Measurements from ENCODE around the gene LRMDA.

Gene LRMDA

DNA sequence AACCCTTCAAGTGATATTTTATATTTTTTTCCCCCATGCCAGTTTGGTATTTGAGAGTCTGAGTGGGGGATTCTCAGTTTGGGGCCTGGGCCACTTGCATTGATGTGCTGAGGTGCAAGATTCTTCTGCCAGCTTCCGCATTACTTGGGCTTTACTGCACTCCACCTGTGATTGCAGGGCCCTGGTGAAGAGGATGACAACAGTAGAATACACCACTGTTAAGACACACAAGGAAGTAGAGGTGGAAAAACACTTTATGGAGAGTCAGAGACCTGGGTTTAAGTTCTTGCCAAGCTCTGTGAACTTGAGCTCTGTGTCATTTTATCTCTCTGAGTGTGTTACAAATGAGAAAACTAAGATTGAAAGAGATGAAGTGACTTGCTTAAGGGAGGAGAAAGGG lies 209.4 kb downstream of the LRMDA start:
- DNase-seq (ENCODE audit: low read depth in 3 of 3): no peak

DNA sequence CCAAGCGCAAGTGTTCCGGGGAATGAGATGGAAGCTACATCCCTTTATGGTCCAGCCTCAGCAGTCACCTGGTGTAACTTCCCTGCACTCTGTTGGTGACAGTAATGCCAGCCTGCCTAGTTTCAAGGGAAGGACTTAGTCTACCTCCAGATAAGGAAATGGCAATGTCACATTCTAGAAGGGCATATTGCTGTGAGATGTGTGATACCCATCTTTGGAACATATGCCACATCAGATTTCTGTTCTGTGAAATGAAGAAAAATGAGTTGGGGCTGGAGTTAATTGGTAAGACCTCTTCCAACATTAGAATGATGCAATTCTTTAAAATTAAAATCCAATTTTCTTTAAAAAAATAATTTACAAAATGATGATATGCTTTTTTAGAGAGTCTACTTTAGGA lies 212.0 kb downstream of the LRMDA start:
- no peak for DNase-seq (ENCODE audit: low read depth in 3 of 3)

DNA sequence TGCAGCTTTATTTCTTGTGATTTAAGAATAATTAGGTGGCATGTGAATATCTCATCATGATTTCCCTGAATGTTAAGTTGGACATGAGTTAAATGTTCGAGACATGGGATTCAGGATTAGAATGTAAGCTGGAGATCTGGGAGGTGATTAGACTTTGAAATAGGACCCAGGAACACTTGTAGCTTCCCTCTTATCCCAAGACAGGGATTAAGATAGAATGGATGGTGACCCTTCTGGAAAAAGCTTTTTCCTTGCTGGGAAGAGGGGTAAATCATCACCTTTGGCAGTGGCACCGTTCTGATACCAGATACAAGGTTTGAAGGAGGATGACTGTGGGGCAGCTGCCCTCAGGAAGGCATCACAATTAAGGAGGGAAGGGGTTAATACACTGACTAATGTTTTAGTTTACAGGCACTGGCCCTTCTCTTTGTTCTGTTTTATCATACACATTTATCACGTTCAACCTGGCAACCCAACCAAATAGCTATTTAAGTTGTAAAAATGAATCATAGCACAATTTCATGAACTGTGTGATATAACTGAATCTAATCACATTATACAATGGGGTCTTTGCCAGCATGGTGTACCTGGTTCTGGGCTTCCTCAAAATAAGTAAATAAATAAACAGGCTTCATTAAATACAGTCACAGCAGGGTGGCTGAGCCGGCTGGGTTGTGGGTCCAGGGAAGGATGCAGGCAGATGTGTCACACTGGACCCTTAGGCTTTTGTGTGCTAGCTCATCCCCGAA lies 212.7 kb downstream of the LRMDA start:
- DNase-seq (ENCODE audit: low read depth in 3 of 3): no peak

DNA sequence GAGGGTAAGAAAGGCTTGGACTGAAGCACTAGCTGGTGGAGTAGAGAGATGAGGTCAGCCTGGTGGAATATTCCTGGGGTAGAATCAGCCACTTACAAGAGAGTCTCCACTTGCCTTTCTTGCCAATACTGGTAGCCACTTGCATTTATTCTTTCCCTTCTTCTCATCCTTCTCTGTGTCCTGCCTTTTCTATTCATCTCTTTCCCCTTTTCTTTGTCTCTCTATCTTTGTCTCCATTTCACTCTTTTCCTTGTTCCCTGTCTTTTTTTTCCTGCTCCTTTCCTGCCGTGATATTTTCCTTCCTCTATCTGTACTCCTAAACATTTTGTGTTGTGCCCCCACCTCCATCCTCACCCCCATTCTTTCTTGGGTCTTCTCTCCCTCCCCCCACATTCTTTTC lies 214.3 kb downstream of the LRMDA start:
- DNase-seq (ENCODE audit: low read depth in 3 of 3): no peak

DNA sequence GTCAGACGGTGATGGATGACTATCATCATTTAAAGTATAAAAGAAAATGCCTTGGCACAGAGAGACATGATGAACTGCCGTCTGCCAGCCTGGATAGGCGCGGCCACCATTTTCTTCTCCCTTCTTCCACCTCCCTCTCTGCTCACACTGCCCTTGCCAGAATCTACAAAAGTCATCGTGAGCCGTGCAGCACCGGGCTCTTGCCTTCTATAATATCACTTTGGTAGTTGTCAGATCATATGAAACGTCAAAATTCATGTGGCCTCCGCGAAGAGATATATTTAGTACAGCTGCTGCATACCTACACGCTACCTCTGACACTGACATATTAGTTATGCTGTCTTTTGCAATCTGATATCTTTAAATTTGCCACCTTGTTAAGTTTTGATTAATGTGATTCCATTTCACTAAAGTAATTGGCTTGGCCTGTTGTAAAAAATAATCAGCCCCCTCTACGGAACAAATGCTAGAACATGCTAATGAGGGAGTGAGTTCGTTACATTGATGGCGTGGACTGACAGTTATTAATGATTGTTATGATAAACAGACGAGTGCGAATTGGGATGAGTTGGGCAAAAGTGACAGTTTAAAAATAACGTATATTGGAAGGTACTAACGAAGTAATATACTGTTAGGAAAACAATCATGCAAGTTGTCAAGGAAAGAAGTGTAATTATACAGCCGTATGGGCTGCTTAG lies 214.9 kb downstream of the LRMDA start:
- no peak for DNase-seq (ENCODE audit: low read depth in 3 of 3)

DNA sequence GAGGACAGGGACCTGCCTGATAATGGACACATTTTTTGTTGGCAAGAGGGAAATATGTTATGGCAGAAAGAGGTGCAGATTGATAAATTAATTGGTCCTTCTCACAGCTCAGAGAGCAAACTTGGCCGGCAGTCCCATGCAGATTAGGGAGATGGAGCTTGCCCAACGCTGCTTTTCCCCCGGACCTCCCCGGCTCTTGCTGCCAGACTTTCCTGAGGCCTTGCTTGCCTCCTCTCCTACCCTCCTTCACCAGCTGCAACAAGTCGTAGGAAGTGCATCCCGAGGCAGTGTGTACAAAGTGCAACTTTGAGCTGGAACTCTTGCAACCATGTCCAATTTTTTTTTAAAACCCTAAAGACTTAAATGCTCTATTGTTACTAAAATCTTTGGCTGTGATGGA lies 215.5 kb downstream of the LRMDA start:
- no peak for DNase-seq (ENCODE audit: low read depth in 3 of 3)

DNA sequence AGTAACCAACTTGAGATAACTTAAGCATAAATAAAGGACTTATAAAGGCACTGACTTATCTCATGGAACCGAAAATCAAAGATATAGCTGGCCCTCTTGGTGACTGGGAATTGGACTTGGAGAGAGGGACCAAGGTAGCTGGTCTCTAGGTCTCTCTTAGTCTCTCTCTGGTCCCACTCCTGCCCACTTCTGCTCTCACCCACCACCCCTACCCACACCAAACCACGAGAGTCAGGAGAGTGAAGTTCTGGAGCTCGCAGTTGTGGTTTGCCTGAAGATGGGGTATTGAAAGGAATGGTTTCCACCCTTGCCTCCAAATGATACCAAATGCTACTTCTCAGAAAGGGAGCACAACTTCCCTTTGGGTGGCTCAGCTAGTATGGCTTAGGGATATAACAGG lies 216.3 kb downstream of the LRMDA start:
- no peak for DNase-seq (ENCODE audit: low read depth in 3 of 3)

DNA sequence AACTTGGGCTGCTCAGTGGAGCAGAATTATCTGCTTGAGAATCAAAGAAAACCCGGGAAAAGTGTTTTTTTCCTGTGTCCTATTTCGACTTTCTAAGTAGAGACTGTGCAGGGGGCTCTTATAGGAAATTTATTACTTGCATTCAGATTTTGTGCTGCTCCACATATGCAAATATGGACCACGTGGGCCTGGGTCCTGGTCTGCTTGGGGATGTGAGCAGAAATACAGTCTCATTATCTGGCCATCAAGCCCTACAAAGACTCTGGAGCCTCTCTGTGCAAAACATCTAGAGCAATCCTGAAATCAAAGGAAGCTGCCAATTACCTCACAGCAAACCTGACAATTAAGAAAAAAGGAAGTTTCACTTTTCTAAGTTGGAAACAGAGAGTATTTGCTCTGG lies 216.9 kb downstream of the LRMDA start:
- no peak for DNase-seq (ENCODE audit: low read depth in 3 of 3)

DNA sequence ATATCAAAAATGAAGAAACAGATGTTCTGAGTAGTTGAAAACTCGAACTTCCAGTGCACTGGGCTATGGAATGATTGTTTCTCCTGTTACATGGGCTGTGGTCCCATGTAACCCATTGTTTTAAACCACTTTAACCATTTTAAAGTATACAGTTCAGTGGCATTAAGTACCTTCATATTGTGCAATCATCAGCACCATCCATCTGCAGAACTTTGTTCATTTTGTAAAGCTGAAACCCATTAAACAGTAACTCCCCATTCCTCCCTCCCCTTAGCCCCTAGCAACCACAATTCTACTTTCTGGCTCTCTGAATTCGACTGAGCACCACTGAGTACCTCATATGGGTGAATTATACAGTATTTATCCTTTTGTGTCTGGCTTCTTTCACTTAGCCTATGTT lies 217.4 kb downstream of the LRMDA start:
- no peak for DNase-seq (ENCODE audit: low read depth in 3 of 3)

DNA sequence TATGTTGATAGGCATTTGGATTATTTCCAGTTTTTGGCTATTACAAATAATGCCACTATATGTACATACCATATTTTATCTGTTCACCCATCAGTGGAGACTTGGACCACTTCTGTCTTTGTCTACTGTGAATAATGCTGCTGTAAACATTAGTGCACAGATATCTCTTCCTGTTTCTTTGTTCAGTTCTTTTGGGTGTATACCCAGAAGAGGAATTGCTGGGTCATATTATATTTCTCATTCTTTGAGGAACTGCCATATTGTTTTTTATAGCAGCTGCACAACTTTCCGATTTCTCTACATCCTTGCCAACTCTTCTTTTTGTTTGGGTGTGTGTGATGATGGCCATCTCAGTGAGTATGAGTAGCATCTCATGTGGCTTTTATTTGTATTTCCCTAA lies 218.0 kb downstream of the LRMDA start:
- DNase-seq (ENCODE audit: low read depth in 3 of 3): no peak

DNA sequence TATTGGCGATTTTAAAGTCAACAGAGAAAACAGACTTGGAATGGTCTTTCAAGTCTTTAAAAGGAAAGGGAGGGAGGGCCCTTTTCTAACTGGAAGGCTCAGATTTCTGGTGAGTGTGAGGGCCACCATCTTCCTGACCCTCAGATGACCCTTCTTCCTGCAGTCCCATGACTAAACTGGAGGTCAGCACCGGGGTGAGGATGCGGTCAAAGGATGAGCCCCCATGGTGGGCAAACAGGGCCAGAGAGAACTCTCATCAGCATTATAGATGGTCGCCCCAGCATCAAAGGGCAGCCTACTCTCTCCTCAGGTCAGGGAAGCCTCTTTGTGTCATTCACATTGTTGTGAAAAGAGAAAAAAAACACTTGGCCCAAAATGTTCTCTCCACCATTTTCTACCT lies 219.2 kb downstream of the LRMDA start:
- DNase-seq (ENCODE audit: low read depth in 3 of 3): no peak

DNA sequence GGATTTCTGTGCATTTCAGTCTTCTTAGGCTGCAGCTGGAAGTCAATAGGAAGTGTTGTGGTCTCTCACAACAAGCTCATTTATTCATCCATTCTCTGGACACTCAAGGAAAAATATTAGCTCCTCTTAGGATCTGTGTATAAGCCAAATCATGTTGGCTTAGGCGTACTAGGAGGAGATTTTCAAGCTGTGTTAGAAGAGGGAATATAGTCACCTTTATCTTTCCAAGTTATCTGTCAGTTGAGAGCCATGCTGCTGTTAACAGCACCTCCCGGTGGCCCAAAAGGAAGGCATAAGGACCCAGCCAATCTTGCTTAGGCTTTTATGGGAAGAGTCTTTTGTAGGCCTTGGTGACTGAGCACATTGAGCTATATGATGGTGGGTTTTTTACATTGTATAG lies 220.0 kb downstream of the LRMDA start:
- DNase-seq (ENCODE audit: low read depth in 3 of 3): no peak

DNA sequence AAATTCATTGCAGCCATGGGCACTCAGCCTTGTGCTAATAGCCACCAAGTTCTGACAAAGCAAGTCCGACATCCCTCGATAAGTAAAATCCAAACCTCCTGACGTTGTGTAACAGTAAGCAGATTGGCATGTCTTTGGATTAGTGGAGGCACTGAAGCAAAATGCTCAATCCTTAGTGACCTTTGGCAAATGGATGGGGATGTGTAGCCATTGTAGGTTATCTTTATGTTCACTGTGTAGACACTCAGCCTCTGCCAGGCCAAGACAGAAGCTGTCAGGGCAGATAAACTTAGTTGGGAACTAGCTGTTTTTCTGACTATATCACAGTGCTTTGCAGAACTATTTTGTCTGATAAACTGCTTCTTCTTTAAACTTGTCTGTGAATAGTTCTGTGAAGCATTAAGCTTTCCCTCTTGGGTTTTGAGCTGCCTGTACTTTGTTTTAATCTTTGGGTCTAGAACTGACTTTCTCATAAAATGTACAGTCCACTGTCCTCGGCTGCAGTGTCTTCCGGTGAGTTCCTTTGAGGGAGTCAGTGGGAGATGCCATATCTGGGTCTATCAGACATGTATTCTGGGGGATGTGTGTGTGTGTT lies 220.8 kb downstream of the LRMDA start:
- no peak for DNase-seq (ENCODE audit: low read depth in 3 of 3)

DNA sequence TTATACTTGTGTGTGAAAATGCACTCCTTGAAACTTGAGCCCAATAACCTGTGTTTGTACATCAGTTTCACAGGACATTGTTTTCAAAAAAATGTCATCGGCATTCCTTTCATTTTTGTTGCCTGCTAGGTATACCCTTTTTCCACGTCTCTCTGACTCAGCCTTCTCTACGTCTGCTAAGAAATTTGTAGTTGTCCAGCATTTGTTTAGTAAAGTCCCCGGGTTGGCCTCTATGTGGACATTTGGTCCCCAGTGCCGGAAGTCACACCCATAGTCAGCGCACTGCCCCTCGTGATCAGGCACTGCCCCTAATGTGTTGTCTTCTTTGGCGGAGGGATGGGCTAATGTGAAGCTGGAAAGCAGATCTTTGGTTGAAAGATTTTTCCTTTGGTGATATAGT lies 222.3 kb downstream of the LRMDA start:
- DNase-seq (ENCODE audit: low read depth in 3 of 3): no peak

DNA sequence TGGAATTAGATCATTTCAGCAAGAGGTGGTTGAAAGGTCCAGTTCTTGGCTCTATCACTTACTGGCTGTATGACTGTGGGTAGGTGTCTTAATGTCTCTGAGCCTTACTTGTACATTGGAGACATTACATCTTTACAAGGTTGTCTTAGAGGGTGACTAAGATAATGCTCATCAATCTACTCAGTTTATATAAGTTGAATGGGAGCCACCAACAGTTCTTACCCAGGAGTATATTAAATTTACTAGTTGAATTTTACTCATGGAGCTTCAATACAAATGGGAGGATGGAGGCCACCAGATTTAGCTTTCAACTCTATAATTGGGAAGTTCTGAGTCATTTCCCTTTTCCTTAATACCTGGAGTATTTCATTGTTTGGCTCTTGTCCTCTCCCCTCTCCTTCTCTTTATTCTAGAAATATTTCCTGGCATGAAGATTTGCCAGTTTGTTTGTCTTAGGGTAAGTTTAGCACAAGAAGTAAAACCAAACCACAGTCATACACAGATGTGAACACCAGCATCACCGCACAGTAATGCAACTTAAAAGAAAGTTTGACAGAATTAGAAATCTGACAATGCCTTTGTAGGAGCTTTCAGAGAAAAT lies 222.8 kb downstream of the LRMDA start:
- DNase-seq (ENCODE audit: low read depth in 3 of 3): no peak

DNA sequence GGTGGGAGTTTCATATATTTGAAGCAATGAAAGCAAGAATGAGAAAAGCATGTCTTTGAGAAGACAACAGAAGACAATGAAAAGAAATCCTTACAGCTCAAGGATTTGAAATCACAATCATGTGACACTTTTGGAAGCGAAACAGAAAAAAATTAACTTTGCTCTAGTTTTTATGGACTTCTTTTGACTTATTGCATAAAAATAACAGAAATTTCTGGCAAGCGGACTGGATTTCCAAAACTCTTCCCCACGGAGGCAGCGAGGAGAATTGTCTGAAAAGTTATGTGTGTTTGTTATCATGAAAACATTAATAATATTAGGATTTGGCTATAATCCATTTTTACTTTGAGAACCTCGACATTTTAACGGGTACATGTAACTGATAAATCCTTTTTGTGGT lies 223.3 kb downstream of the LRMDA start:
- DNase-seq (ENCODE audit: low read depth in 3 of 3): no peak

DNA sequence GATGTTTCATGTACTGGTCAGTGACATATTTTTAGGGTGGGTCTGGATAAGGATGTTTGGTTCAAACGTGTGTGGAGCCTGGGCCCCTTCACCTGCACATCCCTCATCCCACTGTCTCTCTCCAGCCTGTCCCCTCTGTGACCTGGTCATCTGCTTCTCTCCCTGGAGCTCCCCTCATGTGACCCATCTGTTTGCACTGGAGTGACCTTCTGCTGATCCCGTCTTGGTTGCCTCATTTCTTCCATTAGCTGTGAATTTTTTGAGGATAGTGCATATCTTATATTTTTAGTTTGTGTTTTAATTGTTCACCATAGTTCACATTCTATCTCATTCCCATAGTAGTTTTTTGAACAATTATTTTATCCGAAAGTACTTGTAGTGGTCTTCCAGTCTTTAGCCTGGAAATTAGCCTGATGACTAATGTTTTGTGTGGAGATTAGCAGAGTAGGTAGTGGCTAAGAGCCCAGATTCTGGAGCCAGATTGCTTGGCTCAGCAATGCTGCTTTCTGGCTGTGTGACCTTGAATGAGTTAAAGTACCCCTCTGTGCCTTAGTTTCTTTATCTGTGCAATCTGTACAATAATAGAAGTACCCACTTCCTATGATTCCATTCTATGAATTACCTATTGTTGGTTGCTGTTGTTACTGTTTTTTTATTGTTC lies 224.5 kb downstream of the LRMDA start:
- DNase-seq (ENCODE audit: low read depth in 3 of 3): no peak

DNA sequence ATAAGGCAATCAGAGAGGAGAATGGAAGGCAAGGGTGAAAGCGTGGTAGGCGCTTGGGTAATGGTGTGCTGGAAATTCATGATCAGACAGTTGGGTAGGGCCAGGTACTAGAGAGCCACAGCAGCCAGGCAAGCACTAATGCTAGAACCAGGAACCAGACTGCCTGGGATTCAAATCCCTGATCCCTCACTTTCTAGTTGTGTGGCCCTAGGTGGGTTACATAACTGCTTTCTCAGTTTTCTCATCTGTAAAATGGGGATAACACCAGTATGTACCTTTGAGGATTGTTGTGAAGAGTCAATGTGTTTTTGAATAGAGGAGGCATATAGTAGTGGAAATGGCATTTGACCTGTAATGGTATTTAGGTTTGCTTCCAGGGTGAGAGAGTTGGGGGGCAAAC lies 225.9 kb downstream of the LRMDA start:
- DNase-seq (ENCODE audit: low read depth in 3 of 3): no peak

DNA sequence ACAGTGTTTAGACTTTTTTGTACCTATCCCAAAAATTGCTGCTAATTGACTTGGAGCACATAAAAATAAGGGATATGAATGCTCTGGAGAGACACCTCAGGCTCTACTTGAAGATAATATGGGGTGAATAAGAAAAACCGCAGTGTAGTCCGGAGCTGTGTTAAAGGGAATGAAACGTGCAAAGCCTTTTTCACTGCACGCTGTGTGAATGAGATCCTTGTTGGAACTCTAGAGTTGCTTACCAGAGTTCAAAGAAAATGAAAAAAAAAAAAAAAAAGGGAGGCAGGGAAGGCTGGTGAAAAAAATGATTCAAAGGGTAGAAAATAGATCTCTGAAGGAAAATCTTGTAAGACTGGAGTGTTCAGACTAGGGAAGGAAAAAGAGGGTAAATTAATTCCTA lies 226.6 kb downstream of the LRMDA start:
- no peak for DNase-seq (ENCODE audit: low read depth in 3 of 3)

DNA sequence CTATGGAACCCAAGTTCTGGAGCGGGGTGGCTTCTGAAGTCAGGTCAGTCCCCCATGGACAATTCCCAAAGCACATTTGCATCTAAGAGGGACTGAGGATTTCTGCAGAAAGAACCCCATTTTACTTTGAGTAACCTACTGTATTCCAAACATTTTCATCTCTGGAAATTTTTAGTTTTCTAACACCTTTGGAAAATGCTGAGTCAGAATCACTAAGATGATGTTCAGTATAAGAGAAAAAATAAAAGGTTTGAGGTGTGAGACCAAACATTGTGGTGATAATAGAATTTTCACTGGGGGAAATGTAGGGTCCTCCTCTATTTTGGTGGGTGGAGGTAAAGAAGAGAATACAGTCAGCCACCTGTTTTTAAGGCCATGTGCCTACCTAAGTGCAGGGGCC lies 227.1 kb downstream of the LRMDA start:
- DNase-seq (ENCODE audit: low read depth in 3 of 3): no peak

DNA sequence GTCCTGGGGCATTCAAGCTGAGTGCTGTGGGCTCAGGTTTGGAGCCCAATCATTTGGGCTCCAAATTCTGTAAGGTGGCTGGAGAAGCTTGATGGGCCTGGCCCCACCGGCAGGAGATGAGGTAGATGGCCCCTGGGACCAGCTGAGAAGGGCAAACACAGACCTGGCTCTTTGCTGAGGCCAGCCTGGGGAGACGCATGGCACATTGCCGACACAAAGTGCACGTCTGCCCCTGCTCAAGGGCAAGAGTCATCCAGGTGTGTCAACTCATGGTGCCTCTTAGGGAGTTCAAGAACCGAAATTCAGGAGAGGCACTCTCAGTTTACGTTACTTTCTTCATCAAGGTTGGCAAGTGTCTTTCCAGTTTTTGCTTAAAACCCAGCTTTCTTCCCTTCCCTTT lies 227.5 kb downstream of the LRMDA start:
- DNase-seq (ENCODE audit: low read depth in 3 of 3): no peak

DNA sequence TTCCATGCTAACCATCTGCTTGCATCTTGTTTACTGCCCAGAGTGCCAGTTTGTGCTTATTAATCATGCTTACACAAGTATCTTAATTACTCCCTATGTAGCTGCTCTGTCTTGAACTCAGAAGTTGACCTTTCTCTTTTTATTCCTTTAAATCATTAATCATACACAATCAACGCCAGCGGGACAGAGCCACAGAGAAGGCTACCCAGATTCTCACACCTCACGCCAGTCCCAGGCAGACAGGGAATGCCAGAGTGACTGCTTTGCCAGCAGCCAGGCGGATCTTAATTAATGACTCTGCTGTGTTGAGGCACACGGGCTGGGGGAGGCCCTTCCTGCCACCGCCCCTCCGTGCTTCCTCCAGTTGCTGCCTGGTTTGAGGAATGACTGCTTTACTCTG lies 229.4 kb downstream of the LRMDA start:
- DNase-seq (ENCODE audit: low read depth in 3 of 3): no peak
